OCI-M1 (cell line): ENCODE measurements around the gene BICDL1.

Source experiments
- DNase-seq: peaks from one replicate; lab custom pipeline; 2025; lab: John Stamatoyannopoulos, UW

BICDL1 gene

GRCh38 chr12:120055231-120056000 is 66.4 kb downstream of the BICDL1 start:
- no peak for DNase-seq

GRCh38 chr12:120056739-120057138 is 67.7 kb downstream of the BICDL1 start:
- no peak for DNase-seq

GRCh38 chr12:120060196-120060595 is 71.2 kb downstream of the BICDL1 start:
- no peak for DNase-seq

GRCh38 chr12:120060717-120061116 is 71.7 kb downstream of the BICDL1 start:
- DNase-seq = no peak

- DNase-seq = no peak
These were observed 72.7 kb downstream of the BICDL1 start for GRCh38 chr12:120061575-120062214.

- DNase-seq = no peak
These were observed 74.0 kb downstream of the BICDL1 start for GRCh38 chr12:120062976-120063579.

- DNase-seq = no peak
These were observed 75.3 kb downstream of the BICDL1 start for GRCh38 chr12:120064054-120064940.

- no peak for DNase-seq
These were observed 76.4 kb downstream of the BICDL1 start for GRCh38 chr12:120065472-120065871.

GRCh38 chr12:120066341-120066740 is 77.3 kb downstream of the BICDL1 start:
- no peak for DNase-seq

GRCh38 chr12:120067084-120067869 is 78.2 kb downstream of the BICDL1 start:
- no peak for DNase-seq

- no peak for DNase-seq
These were observed 78.9 kb downstream of the BICDL1 start for GRCh38 chr12:120067901-120068300.

GRCh38 chr12:120069278-120069677 is 80.2 kb downstream of the BICDL1 start:
- DNase-seq = no peak

GRCh38 chr12:120071493-120072020 is 82.5 kb downstream of the BICDL1 start:
- no peak for DNase-seq

- DNase-seq = no peak
These were observed 83.6 kb downstream of the BICDL1 start for GRCh38 chr12:120072472-120073249.

GRCh38 chr12:120075034-120075616 is 86.1 kb downstream of the BICDL1 start:
- DNase-seq = peak; percentile 23

GRCh38 chr12:120076651-120077050 is 87.6 kb downstream of the BICDL1 start:
- no peak for DNase-seq

GRCh38 chr12:120077260-120077659 is 88.2 kb downstream of the BICDL1 start:
- no peak for DNase-seq

GRCh38 chr12:120078868-120079267 is 89.8 kb downstream of the BICDL1 start:
- DNase-seq = no peak

GRCh38 chr12:120079411-120080400 is 90.7 kb downstream of the BICDL1 start:
- DNase-seq = no peak
